Stomach (tissue), 4 donors: ENCODE results near the gene GPRASP2.

Experiments
- EP300 ChIP-seq: sonication (generic); formaldehyde crosslinking; IDR thresholded peaks from one replicate; pipeline ENCODE4 v1.6.1; 2017; ENCODE audit warnings: antibody characterized with exemption
- POLR2A ChIP-seq, 4 donors: fragments of 450-650 bp; IDR thresholded peaks; one replicate each; pipeline ENCODE4 v1.6.1; 2016; ENCODE audit warnings: antibody characterized with exemption in 4 of 4, control low read depth in 2 of 4, mild to moderate bottlenecking in 1 of 4, moderate library complexity in 1 of 4
- POLR2AphosphoS5 ChIP-seq, 3 donors: sonication (generic); formaldehyde crosslinking; IDR thresholded peaks; one replicate each; pipeline ENCODE4 v1.6.1; 2016; ENCODE audit warnings: antibody characterized with exemption in 3 of 3
- TF ChIP-seq, protein P1 (sequence below), 7 experiments: fragments of 450-650 bp in 4 of 7; fragments of 200-600 bp in 3 of 7; sonication (generic) in 3 of 7; IDR thresholded peaks; one replicate each; pipeline ENCODE4 v1.5.1; 2016 to 2019; ENCODE audit warnings: antibody characterized with exemption in 7 of 7, control low read depth in 2 of 7, mild to moderate bottlenecking in 1 of 7

DNA sequence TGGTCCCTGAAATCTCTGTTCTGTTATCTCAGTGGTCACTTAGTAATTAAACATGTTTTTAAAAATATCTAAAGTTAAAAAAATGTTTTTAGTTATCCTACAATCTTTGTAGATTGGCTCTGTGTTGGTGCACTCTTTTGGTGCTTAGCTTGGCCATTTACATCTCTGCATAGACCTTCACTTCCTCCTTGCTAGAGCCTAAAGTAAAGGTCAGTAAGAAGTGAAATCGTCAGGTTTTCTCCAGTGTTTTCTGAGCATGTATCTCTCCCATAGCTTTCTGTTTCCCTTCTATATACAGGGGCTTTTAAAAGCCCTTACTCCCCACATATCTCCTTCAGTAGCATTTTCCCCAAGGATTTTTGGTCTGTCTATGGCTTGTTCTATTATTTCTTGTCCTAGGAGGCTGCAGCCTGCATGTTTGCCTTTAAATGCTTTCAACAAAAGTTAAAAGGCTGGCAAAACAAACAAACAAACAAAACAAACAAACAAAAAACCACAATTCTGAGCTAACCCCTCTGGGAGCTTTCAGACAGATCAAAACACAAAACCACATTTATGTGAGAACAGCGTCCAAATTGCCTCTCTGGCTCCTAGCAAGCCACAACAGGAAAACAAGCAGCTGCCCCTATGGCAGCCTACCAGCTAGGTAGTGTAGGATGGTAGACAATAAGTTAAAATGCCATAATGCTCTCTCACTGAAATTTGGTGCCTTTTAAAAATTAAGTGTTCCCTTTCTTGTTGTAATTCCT is 27.3 kb upstream of the GPRASP2 start:
- TF ChIP-seq, protein P1, sequence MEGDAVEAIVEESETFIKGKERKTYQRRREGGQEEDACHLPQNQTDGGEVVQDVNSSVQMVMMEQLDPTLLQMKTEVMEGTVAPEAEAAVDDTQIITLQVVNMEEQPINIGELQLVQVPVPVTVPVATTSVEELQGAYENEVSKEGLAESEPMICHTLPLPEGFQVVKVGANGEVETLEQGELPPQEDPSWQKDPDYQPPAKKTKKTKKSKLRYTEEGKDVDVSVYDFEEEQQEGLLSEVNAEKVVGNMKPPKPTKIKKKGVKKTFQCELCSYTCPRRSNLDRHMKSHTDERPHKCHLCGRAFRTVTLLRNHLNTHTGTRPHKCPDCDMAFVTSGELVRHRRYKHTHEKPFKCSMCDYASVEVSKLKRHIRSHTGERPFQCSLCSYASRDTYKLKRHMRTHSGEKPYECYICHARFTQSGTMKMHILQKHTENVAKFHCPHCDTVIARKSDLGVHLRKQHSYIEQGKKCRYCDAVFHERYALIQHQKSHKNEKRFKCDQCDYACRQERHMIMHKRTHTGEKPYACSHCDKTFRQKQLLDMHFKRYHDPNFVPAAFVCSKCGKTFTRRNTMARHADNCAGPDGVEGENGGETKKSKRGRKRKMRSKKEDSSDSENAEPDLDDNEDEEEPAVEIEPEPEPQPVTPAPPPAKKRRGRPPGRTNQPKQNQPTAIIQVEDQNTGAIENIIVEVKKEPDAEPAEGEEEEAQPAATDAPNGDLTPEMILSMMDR (IDR thresholded peaks at IDR 0.05) = no peak
- TF ChIP-seq POLR2A (IDR thresholded peaks at IDR 0.05) = no peak
- TF ChIP-seq EP300 = no peak
- no peak for TF ChIP-seq POLR2AphosphoS5 (IDR thresholded peaks at IDR 0.05)
